PFSK-1 (cell line): ENCODE measurements around the gene C22orf23.

Experiments used
- FOXP2 ChIP-seq: optimal IDR thresholded peaks from 2 replicates; pipeline ENCODE3; 2011; ENCODE audit warnings: borderline replicate concordance, control low read depth, inconsistent platforms; ENCODE audit not compliant: insufficient read depth; ENCODE audit errors: extremely low read length, extremely low read depth
- POLR2AphosphoS5 ChIP-seq: IDR thresholded peaks from 2 replicates; pipeline ENCODE4 v1.6.1; 2012; ENCODE audit warnings: low read depth, mild to moderate bottlenecking, control low read depth, low read length, moderate library complexity
- REST ChIP-seq, 2 experiments: IDR thresholded peaks; 2 replicates each; pipeline versions ENCODE4 v1.6.1 to v1.8.0; 2011 to 2012; ENCODE audit warnings: low read depth in 2 of 2, low read length in 2 of 2, control low read depth in 1 of 2, inconsistent platforms in 1 of 2, mild to moderate bottlenecking in 1 of 2, moderate library complexity in 1 of 2; ENCODE audit not compliant: insufficient read depth in 1 of 2
- SIN3A ChIP-seq: IDR thresholded peaks from 2 replicates; pipeline ENCODE4 v1.6.1; 2012; ENCODE audit warnings: mild to moderate bottlenecking, low read length, moderate library complexity, borderline replicate concordance; ENCODE audit not compliant: insufficient read depth
- TAF1 ChIP-seq: IDR thresholded peaks from 2 replicates; pipeline ENCODE4 v1.6.1; 2012; ENCODE audit warnings: low read length, control low read depth, borderline replicate concordance; ENCODE audit not compliant: insufficient read depth

GRCh38 chr22:37913233-37913721 lies 40.1 kb downstream of the C22orf23 start:
- TF ChIP-seq POLR2AphosphoS5 (no peak), SIN3A (no peak), REST (IDR thresholded peaks at IDR 0.05; ENCODE audit: insufficient read depth in 1 of 2, low read depth in 2 of 2, low read length in 2 of 2) (no peak), TAF1 (no peak), FOXP2 (no peak)
